ENCODE results near the gene NEO1.
A peak's percentile ranks its signal among the peaks of the same experiment; 100 is the strongest.

The NEO1 gene

GRCh38 chr15:73051807-73052652 is at the start of gene NEO1:
TSS of gene NEO1 (plus strand) at chr15:73052463. CDS start at chr15:73052676, 213 bp downstream.
- DNase-seq (ENCODE audit: low spot score) = peak; percentile 87

DNA sequence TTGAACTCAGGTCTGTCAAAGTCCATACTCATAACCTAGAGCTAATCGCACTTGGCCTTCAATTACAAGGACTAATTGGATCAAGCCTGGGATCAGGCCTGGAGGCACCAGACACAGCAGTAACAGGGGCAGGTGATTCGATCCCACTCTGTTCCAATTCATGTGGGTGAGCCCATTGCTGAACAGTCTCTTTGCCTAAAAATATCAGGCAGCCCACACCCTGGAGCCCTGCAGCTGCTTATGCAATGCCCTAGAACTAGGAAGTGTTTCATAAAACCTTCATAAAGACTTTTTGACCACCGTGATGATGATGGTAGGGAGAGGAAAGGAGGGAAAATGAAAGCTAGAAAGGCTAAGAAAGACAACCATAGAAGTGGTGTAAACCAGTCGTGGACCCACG is 47.8 kb upstream of the NEO1 start:
- DNase-seq (ENCODE audit: low spot score) = no peak

DNA sequence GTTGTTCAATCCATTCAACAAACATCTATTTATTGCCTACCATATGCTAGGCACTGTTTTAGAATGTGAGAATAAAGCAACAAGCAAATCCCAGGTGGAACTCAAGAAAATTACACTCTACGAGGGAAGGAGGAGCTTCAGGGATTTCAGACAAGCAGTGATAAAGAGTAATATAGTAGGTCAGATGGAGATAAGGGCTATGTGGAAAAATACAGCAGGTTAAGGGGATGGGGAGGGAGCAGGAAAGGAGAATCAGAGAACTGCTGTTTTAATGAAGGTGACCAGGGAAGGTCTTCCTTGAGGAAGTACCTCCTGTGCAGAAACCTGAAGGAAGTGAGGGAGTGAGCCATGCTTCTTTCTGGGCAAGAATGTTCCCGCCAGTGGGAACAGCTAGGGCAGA is 47.2 kb upstream of the NEO1 start:
- no peak for DNase-seq (ENCODE audit: low spot score)

- DNase-seq (ENCODE audit: low spot score) = no peak
Observed at GRCh38 chr15:73005446-73005845, 46.8 kb upstream of the NEO1 start.

DNA sequence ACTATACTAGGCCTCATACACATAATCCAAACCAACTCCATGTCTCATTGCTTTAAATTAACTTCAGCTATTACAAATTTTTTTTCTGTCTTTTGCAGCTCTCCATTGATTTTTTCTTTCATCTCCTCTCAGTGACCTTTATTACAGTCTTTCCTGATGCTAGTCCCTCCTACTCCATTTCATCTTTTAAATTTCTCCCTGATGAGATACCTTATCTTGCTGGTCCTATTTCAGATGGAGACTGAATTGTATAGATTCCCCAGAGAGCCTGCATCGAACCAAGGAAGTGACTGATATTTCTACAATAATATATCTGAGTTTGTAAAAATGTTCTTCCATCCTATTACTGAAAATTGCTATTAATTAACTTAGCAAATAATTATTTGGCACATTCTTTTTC is 45.7 kb upstream of the NEO1 start:
- no peak for DNase-seq (ENCODE audit: low spot score)

- no peak for DNase-seq (ENCODE audit: low spot score)
Observed at GRCh38 chr15:73009066-73010056, 42.9 kb upstream of the NEO1 start.

- no peak for DNase-seq (ENCODE audit: low spot score)
Observed at GRCh38 chr15:73010154-73011152, 41.8 kb upstream of the NEO1 start.

GRCh38 chr15:73014904-73015303 is 37.4 kb upstream of the NEO1 start:
- no peak for DNase-seq (ENCODE audit: low spot score)

- no peak for DNase-seq (ENCODE audit: low spot score)
Observed at GRCh38 chr15:73015493-73015892, 36.8 kb upstream of the NEO1 start.

- no peak for DNase-seq (ENCODE audit: low spot score)
Observed at GRCh38 chr15:73017987-73018386, 34.3 kb upstream of the NEO1 start.

DNA sequence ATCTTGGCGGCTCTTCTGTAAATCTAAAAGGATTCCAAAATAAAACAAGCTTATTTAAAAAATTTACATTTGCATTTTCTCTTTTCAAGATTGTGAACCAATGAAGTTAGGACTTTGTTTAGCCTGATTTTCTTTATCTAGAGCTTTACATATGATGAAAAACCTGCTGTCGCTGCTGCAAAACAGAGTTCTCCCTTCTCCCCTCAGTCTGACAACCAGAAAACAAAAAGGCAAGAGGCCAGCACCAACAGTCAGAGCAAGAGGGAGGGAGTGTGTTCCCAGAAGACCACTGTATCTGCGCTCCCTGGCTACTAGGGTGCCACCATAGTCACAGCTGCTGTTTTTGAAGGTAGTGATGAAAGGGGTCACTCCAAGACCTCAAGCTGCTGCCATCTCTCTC is 33.1 kb upstream of the NEO1 start:
- DNase-seq (ENCODE audit: low spot score) = no peak

- no peak for DNase-seq (ENCODE audit: low spot score)
Observed at GRCh38 chr15:73019601-73020146, 32.6 kb upstream of the NEO1 start.

GRCh38 chr15:73021139-73021621 is 31.1 kb upstream of the NEO1 start:
- no peak for DNase-seq (ENCODE audit: low spot score)

DNA sequence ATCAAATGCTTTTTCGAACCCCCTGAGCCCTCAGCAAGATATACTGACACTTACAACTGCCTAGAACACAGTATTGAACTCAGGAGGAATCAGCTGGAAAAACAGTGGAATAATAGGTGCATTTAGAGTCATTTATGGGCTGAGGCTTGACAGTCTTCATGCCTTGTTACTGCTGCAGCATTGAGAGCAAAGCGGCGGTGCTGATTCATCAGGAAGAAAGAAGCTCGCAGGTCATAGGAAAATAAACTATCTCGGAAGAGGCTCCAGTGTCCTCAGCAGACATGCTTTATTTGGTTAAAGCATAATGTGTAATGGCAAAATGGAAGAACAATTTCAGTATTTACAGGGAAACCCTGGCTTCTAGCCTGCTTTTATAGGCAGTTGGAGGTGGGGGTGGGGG is 30.1 kb upstream of the NEO1 start:
- DNase-seq (ENCODE audit: low spot score) = no peak

DNA sequence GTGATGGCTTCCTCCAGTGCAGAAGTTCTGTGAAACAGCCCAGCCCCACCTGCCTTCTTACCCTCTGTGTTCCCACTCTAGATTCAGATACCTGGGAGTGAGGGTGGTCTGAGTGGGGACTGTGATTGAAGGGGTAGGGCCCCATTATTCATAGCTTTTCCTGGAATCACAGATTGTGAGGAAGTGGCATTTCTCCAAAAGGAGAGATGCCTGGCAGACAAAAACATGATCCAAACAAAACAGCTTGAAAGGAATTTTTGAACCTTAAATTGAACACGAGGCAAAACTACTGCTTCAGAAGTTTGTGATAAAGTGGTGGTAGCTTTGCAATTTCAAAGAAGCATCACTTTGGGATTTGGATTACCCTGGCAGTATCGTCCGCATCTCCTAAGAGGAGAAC is 29.2 kb upstream of the NEO1 start:
- no peak for DNase-seq (ENCODE audit: low spot score)

GRCh38 chr15:73024168-73024567 is 28.1 kb upstream of the NEO1 start:
- DNase-seq (ENCODE audit: low spot score) = no peak

DNA sequence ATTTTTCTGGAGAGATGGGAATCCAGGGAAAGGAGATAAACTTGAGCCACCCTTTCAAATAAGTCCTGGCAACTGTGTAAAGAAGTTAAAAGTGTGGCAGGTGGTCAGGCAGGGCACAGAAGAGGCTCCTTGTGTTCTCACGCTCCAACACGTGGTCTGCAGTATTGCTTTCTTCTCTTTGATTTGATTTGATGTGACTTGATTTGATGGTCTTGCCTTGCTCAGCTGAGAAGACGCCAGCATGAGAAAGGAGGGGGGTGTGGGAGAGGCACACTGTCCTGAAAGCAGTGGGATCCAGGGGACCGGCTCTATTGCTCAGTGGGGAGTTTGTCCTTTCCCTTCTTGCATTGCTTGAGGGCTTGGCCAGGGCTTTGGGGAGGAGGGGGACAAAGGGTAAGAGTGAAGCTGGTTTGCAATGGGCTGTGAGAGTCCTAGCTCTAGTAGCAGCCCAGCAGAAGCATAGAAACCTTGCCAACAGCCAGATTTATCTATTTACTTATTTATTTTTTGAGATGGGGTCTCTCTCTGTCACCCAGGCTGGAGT is 25.7 kb upstream of the NEO1 start:
- no peak for DNase-seq (ENCODE audit: low spot score)

GRCh38 chr15:73028031-73028430 is 24.2 kb upstream of the NEO1 start:
- no peak for DNase-seq (ENCODE audit: low spot score)

DNA sequence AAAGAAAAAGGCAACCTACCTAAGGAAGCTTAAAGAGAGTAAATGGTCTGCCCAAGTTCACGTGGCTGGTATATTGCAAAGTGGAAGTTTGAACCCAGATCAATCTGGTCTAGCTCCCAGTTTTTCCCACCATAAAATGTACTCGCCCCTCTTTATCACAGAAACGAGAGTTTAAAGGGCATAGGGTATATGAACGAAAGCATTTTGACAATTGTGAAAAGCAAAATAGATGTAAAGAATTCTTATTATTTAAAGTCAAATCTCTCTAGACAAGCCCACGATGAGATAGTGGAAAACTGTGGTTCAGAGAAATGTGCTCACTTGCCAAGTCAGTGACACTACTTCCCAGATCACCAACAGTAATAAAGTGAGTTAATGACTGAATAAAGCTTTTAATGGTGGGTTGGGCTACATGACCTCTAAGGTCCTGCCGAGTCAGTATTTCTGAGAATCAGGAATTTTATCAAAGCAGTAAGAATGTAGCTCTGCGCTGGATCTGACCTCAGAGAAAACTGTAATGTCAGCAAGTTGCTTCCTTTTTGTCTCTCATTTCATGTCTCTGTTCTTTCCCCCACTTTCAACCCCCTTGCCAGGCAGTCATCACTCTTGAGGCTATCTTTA is 23.3 kb upstream of the NEO1 start:
- no peak for DNase-seq (ENCODE audit: low spot score)

DNA sequence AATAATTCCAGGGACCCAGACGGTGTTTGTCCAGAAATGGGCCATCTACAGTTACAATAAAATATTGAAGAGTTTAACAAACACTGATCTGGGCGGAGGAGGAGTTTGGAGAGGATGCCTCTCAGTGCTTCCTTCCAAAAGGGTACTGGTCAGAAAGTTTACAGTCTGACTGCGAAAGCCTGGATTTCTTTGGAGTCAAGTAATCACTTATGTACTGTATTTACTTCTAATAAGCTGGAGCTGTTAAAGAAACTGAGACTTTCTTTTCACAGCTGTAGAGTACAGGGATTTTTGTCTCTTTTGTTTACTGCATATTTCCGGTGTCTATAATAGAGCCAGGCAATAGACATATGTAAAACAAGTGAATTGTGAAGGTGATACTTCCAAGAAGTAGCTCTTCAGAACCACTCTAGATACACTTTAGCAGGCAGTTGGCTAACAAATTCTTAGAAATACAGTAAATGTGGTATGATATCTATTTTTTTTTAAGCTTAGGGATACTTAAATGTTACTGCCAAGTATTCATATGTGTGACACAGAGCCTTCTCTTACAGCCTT is 22.1 kb upstream of the NEO1 start:
- DNase-seq (ENCODE audit: low spot score) = no peak

Measured in HuH-7.5 (cell line).